ENCODE measurements around the gene NUP88.

- TF ChIP-seq CTCF (IDR thresholded peaks at IDR 0.05; ENCODE audit: insufficient read depth, low read length) (no peak), POLR2AphosphoS5 (IDR thresholded peaks at IDR 0.05; ENCODE audit: low read depth) (peak; percentile 15; the same call in 1 of the 2 replicates), GABPA (IDR thresholded peaks at IDR 0.05; ENCODE audit: low read depth) (no peak)
- TF ChIP-seq, protein P1, sequence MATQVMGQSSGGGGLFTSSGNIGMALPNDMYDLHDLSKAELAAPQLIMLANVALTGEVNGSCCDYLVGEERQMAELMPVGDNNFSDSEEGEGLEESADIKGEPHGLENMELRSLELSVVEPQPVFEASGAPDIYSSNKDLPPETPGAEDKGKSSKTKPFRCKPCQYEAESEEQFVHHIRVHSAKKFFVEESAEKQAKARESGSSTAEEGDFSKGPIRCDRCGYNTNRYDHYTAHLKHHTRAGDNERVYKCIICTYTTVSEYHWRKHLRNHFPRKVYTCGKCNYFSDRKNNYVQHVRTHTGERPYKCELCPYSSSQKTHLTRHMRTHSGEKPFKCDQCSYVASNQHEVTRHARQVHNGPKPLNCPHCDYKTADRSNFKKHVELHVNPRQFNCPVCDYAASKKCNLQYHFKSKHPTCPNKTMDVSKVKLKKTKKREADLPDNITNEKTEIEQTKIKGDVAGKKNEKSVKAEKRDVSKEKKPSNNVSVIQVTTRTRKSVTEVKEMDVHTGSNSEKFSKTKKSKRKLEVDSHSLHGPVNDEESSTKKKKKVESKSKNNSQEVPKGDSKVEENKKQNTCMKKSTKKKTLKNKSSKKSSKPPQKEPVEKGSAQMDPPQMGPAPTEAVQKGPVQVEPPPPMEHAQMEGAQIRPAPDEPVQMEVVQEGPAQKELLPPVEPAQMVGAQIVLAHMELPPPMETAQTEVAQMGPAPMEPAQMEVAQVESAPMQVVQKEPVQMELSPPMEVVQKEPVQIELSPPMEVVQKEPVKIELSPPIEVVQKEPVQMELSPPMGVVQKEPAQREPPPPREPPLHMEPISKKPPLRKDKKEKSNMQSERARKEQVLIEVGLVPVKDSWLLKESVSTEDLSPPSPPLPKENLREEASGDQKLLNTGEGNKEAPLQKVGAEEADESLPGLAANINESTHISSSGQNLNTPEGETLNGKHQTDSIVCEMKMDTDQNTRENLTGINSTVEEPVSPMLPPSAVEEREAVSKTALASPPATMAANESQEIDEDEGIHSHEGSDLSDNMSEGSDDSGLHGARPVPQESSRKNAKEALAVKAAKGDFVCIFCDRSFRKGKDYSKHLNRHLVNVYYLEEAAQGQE (IDR thresholded peaks at IDR 0.05; ENCODE audit: insufficient replicate concordance, low read depth) = no peak
These were observed 40.8 kb downstream of the NUP88 start for GRCh38 chr17:5378566-5379207.

Data from HL-60 (cell line).